H1 (cell line): ENCODE results near the gene SPAG5. TPM values are rescaled to one million over a fixed set of nuclear protein-coding genes. Genes with fewer than 3 reads are reported as not detected.

ENCODE experiments used
- ATF3 ChIP-seq: IDR thresholded peaks from 2 replicates; pipeline ENCODE4 v1.6.1; 2011; ENCODE audit warnings: low read depth, mild to moderate bottlenecking, low read length; ENCODE audit not compliant: insufficient read depth
- CBX8 ChIP-seq: fragments of 300-800, 300-1000 bp; sonication (generic); IDR thresholded peaks from 2 replicates; pipeline ENCODE4 v1.7.1; 2016; ENCODE audit warnings: low read depth, low read length, borderline replicate concordance
- CEBPB ChIP-seq: IDR thresholded peaks from 2 replicates; pipeline ENCODE4 v1.6.1; 2012; ENCODE audit warnings: low read depth, low read length
- CREB1 ChIP-seq: IDR thresholded peaks from 2 replicates; pipeline ENCODE4 v1.6.1; 2012; ENCODE audit warnings: inconsistent platforms
- E2F6 ChIP-seq: IDR thresholded peaks from 2 replicates; pipeline ENCODE4 v1.6.1; 2012; ENCODE audit warnings: inconsistent platforms
- KDM4A ChIP-seq: IDR thresholded peaks from one replicate; pipeline ENCODE4 v1.7.1; 2012; ENCODE audit warnings: low read depth, mild to moderate bottlenecking, moderate library complexity, low read length, inconsistent platforms; ENCODE audit not compliant: severe bottlenecking
- POLR2AphosphoS5 ChIP-seq: IDR thresholded peaks from 2 replicates; pipeline ENCODE4 v1.6.1; 2011; ENCODE audit warnings: low read depth, low read length
- SIN3A ChIP-seq, 2 experiments: IDR thresholded peaks in 1 of 2; conservative IDR thresholded peaks in 1 of 2; 2 replicates each; pipeline ENCODE4 v1.6.1; 2011 to 2012; ENCODE audit warnings: low read length in 2 of 2, improper control_type of control experiment in 1 of 2, low read depth in 1 of 2, mild to moderate bottlenecking in 1 of 2
- SIRT6 ChIP-seq: IDR thresholded peaks from one replicate; pipeline ENCODE4 v1.7.1; 2012; ENCODE audit warnings: low read length, inconsistent platforms
- SP2 ChIP-seq: IDR thresholded peaks from 2 replicates; pipeline ENCODE4 v1.6.1; 2012; ENCODE audit warnings: mild to moderate bottlenecking, low read length, inconsistent platforms
- ZNF274 ChIP-seq: IDR thresholded peaks from 2 replicates; pipeline ENCODE4 v1.7.0; 2012; ENCODE audit warnings: low read length, borderline replicate concordance; ENCODE audit errors: extremely low read depth
- polyA plus RNA-seq, 7 experiments: library from polyadenylated mRNA; depleted of rRNA in 3 of 7; stranded (reverse) in 5 of 7; unstranded in 2 of 7; fragments of >200 nt in 5 of 7; fragments of 200-250 nt in 2 of 7; gene quantifications; 1 replicate in 5 of 7; 2 replicates in 1 of 7; 4 replicates in 1 of 7; pipeline versions ENCODE4 v1.2.1 to v1.2.3, GENCODE V29; 2011 to 2013; ENCODE audit warnings: missing spikeins in 2 of 7, mixed read lengths in 2 of 7
- total RNA-seq: library from RNA; stranded (reverse); fragmentation: NEBNext Ultra II Directional; extraction: Animal tissue kit (Norgen Biotek cat#: 25700); gene quantifications from 2 replicates; pipeline ENCODE4 v1.2.1, GENCODE V29; 2021

The SPAG5 gene
- total and polyA plus RNA-seq, 2 of the 8 experiments (the other 6 are each of a cell fraction or from before 2014, with no cell fraction given): 57.1 to 129 TPM

- no peak for TF ChIP-seq E2F6
- no peak for TF ChIP-seq ZNF274
- no peak for TF ChIP-seq SIRT6
- no peak for TF ChIP-seq ATF3
- no peak for TF ChIP-seq SP2
- no peak for TF ChIP-seq CBX8
- TF ChIP-seq CREB1: no peak
- TF ChIP-seq CEBPB: no peak
- TF ChIP-seq POLR2AphosphoS5: no peak
- TF ChIP-seq KDM4A: no peak
- TF ChIP-seq SIN3A (conservative IDR thresholded peaks at IDR 0.05 in 1 of 2, IDR thresholded peaks at IDR 0.05 in 1 of 2; ENCODE audit: low read depth in 1 of 2, low read length in 2 of 2): no peak
These were observed 45.8 kb downstream of the SPAG5 start (continued) for GRCh38 chr17:28553000-28553505.
